Liver (tissue), 9 donors: ENCODE results near the gene STK11. TPM values are rescaled to one million over a fixed set of nuclear protein-coding genes. Genes with fewer than 3 reads are reported as not detected.

Experiments
- DNase-seq: peaks from one replicate; pipeline ENCODE4 v3.0.0-alpha.2; 2017; ENCODE audit warnings: low spot score
- H3K27ac ChIP-seq, 2 donors: one replicate each; pipeline ENCODE4 v1.7.0; 2013; ENCODE audit warnings: inconsistent platforms in 2 of 2, low read length in 2 of 2, control low read depth in 1 of 2, low read depth in 1 of 2, mild to moderate bottlenecking in 1 of 2
- H3K27me3 ChIP-seq, 4 donors: one replicate each; pipeline versions ENCODE4 v1.6.1 to v1.7.0; 2013; ENCODE audit warnings: low read length in 3 of 4, inconsistent platforms in 1 of 4, mild to moderate bottlenecking in 1 of 4, moderate library complexity in 1 of 4; ENCODE audit not compliant: control insufficient read depth in 4 of 4, insufficient read depth in 4 of 4
- H3K36me3 ChIP-seq, 4 donors: one replicate each; pipeline versions ENCODE4 v1.6.1 to v1.7.0; 2013; ENCODE audit warnings: low read length in 3 of 4, mild to moderate bottlenecking in 3 of 4, low read depth in 1 of 4, moderate library complexity in 1 of 4; ENCODE audit not compliant: control insufficient read depth in 4 of 4, insufficient read depth in 3 of 4
- H3K4me1 ChIP-seq, 4 donors: one replicate each; pipeline versions ENCODE4 v1.6.1 to v1.7.0; 2013; ENCODE audit warnings: low read length in 3 of 4, mild to moderate bottlenecking in 3 of 4, moderate library complexity in 1 of 4; ENCODE audit not compliant: control insufficient read depth in 4 of 4, insufficient read depth in 4 of 4
- H3K4me3 ChIP-seq, 3 donors: one replicate each; pipeline versions ENCODE4 v1.6.1 to v1.7.0; 2013; ENCODE audit warnings: low read length in 3 of 3, control low read depth in 1 of 3, low read depth in 1 of 3, mild to moderate bottlenecking in 1 of 3
- H3K9ac ChIP-seq, 2 donors: one replicate each; pipeline ENCODE4 v1.7.0; 2013; ENCODE audit warnings: low read length in 2 of 2, mild to moderate bottlenecking in 2 of 2, moderate library complexity in 2 of 2, control low read depth in 1 of 2, low read depth in 1 of 2
- H3K9me3 ChIP-seq, 4 donors: one replicate each; pipeline versions ENCODE4 v1.6.1 to v1.7.0; 2013; ENCODE audit warnings: low read length in 3 of 4; ENCODE audit not compliant: control insufficient read depth in 4 of 4
- CTCF ChIP-seq: fragments of 150-350 bp; IDR thresholded peaks from 2 replicates; pipeline ENCODE4 v1.5.1; 2017; ENCODE audit warnings: improper control_type of control experiment, low read depth, low read length; ENCODE audit not compliant: missing input control
- EGR1 ChIP-seq, 2 donors: IDR thresholded peaks; 2 replicates each; pipeline ENCODE4 v1.6.1; 2016 to 2018; ENCODE audit warnings: antibody characterized with exemption in 2 of 2, low read depth in 2 of 2
- HNF4A ChIP-seq, 2 donors: conservative IDR thresholded peaks; 2 replicates each; pipeline ENCODE4 v1.6.1; 2016; ENCODE audit warnings: antibody characterized with exemption in 2 of 2, mild to moderate bottlenecking in 2 of 2
- NR2F2 ChIP-seq: IDR thresholded peaks from 2 replicates; pipeline ENCODE4 v1.6.1; 2016; ENCODE audit warnings: antibody characterized with exemption
- SP1 ChIP-seq: IDR thresholded peaks from 2 replicates; pipeline ENCODE4 v1.6.1; 2018; ENCODE audit warnings: antibody characterized with exemption, mild to moderate bottlenecking
- TAF1 ChIP-seq: conservative IDR thresholded peaks from 2 replicates; pipeline ENCODE4 v1.6.1; 2016; ENCODE audit warnings: antibody characterized with exemption, mild to moderate bottlenecking
- YY1 ChIP-seq: IDR thresholded peaks from 2 replicates; pipeline ENCODE4 v1.6.1; 2016; ENCODE audit warnings: antibody characterized with exemption, mild to moderate bottlenecking
- ZBTB33 ChIP-seq: IDR thresholded peaks from 2 replicates; pipeline ENCODE4 v1.6.1; 2016; ENCODE audit warnings: antibody characterized with exemption
- WGBS: extraction: QIAGEN DNeasy Blood & Tissue Kit; methylation state at CpG from one replicate; pipeline ENCODE4 v1.1.7; 2013; 5-methylcytosine and 5-hydroxymethylcytosine counted together
- polyA plus RNA-seq, 2 donors: library from polyadenylated mRNA; stranded (reverse) in 1 of 2; unstranded in 1 of 2; fragments of 200-250 nt in 1 of 2; fragments of >200 nt in 1 of 2; fragmentation: Nextera tagmentation in 1 of 2; extraction: Ambion mirVana in 1 of 2; gene quantifications; one replicate each; pipeline versions ENCODE4 v1.2.1 to v1.2.3, GENCODE V29; 2013 to 2015
- total RNA-seq, 2 donors: library from RNA; depleted of rRNA; stranded (reverse); fragments of >200 nt; gene quantifications; one replicate each; pipeline ENCODE4 v1.2.3, GENCODE V29; 2014
- donor health status: healthy.
- donor health status: healthy.
- donor health status: healthy.
- donor health status: healthy.
- donor health status: healthy.

STK11 gene
- total and polyA plus RNA-seq, 4 donors, result 3.0 to 126 (median 35.5) TPM

GRCh38 chr19:1259876-1260748, 54.5 kb downstream of the STK11 start:
- TF ChIP-seq NR2F2 (peak; percentile 48), ZBTB33 (no peak)
- peaks cover 22 to 69% (median 50%) of the 10 kb centered on the region in 4 donors for H3K4me1 ChIP-seq
- no peak for DNase-seq
- H3K27ac ChIP-seq, result peak overlapping the region; percentile 82 to 97
- no peaks in the 10 kb centered on the region for H3K9me3 ChIP-seq
- 16% methylated on average over 33 of the region's 33 CpGs for WGBS
- peaks cover 8 to 22% (median 16%) of the 10 kb centered on the region in 4 donors for H3K36me3 ChIP-seq
- no peak overlapping the region for H3K4me3 ChIP-seq
- H3K9ac ChIP-seq, result peak overlapping the region; percentile 37 to 52
- H3K27me3 ChIP-seq, result no peaks in the 10 kb centered on the region

GRCh38 chr19:1260749-1261537, 55.4 kb downstream of the STK11 start:
- WGBS, result 1% methylated on average over 82 of the region's 83 CpGs
- Histone ChIP-seq H3K27me3 (no peaks in the 10 kb centered on the region), H3K4me1 (peaks cover 23 to 69% (median 47%) of the 10 kb centered on the region in 4 donors), H3K9me3 (no peaks in the 10 kb centered on the region), H3K9ac (peak overlapping the region; percentile 2 to 59), H3K36me3 (peaks cover 7 to 14% (median 9%) of the 10 kb centered on the region in 4 donors), H3K4me3 (peak overlapping the region; percentile 11 to 62 (median 52)), H3K27ac (peak overlapping the region; percentile 93 to 97)
- TF ChIP-seq HNF4A (conservative IDR thresholded peaks at IDR 0.05) (no peak), SP1 (peak; percentile 65), YY1 (no peak), EGR1 (IDR thresholded peaks at IDR 0.05; ENCODE audit: low read depth in 2 of 2) (peak in 1 of 2 donors; percentile 68), TAF1 (no peak)
- peak; percentile 96 for DNase-seq

GRCh38 chr19:1261538-1261797, 55.9 kb downstream of the STK11 start:
- peak overlapping the region; percentile 11 to 62 (median 52) for H3K4me3 ChIP-seq
- H3K9me3 ChIP-seq, result no peaks in the 10 kb centered on the region
- no peaks in the 10 kb centered on the region for H3K27me3 ChIP-seq
- peak overlapping the region; percentile 89 to 93 for H3K27ac ChIP-seq
- peaks cover 7 to 10% (median 7%) of the 10 kb centered on the region in 4 donors for H3K36me3 ChIP-seq
- TF ChIP-seq TAF1 (no peak), CTCF (peak; percentile 12)
- no peak for DNase-seq
- peak overlapping the region; percentile 2 to 59 for H3K9ac ChIP-seq
- 13% methylated on average over 14 of the region's 14 CpGs for WGBS
- peaks cover 26 to 72% (median 49%) of the 10 kb centered on the region in 4 donors for H3K4me1 ChIP-seq
